Stimulated activated CD4-positive, alpha-beta T cell treated with anti-CD3 and anti-CD28 coated beads, Interleukin-1b, Interleukin-23, amount 100 ng/mL, for 24 hours (primary cell): ENCODE measurements around the gene OR2A12.
A peak's percentile ranks its signal among the peaks of the same experiment; 100 is the strongest.
"Not testable (repeated sequence)": the region's sequence is repeated elsewhere in the genome, so short reads cannot be mapped to it uniquely, and the experiment has no call there.

Experiments
- DNase-seq, 4 experiments: peaks; one replicate each; pipeline ENCODE4 v3.0.0-alpha.2; 2020; ENCODE audit warnings: low read depth in 4 of 4, low spot score in 1 of 4

OR2A12 gene

GRCh38 chr7:144113651-144114050, 27.6 kb downstream of the OR2A12 start:
- no peak for DNase-seq

GRCh38 chr7:144118341-144118740, 32.3 kb downstream of the OR2A12 start:
- DNase-seq = no peak

- DNase-seq = no peak
Observed at GRCh38 chr7:144122876-144123275, 36.8 kb downstream of the OR2A12 start, which contains the start of gene OR2A14. Gene OR2A14, plus strand, starts transcription at chr7:144123176. Its CDS starts 5,937 bp downstream, at chr7:144129113.

GRCh38 chr7:144127714-144128334, 41.7 kb downstream of the OR2A12 start:
- DNase-seq = peak; percentile 86 to 94 (median 90)

- not testable (repeated sequence) for DNase-seq
Observed at GRCh38 chr7:144129601-144130000, 43.5 kb downstream of the OR2A12 start.

GRCh38 chr7:144130730-144131129, 44.7 kb downstream of the OR2A12 start:
- no peak for DNase-seq

GRCh38 chr7:144132262-144132661, 46.2 kb downstream of the OR2A12 start:
- DNase-seq = no peak

- no peak for DNase-seq
Observed at GRCh38 chr7:144133307-144133706, 47.2 kb downstream of the OR2A12 start.

GRCh38 chr7:144134116-144134515, 48.0 kb downstream of the OR2A12 start:
- no peak for DNase-seq

- no peak for DNase-seq
Observed at GRCh38 chr7:144137501-144137900, 51.4 kb downstream of the OR2A12 start.

- no peak for DNase-seq
Observed at GRCh38 chr7:144142187-144142586, 56.1 kb downstream of the OR2A12 start.

GRCh38 chr7:144144426-144144825, 58.3 kb downstream of the OR2A12 start:
- no peak for DNase-seq

GRCh38 chr7:144148224-144148827, 62.2 kb downstream of the OR2A12 start:
- no peak for DNase-seq
